SH-SY5Y (cell line): ENCODE data around the gene JAKMIP1.

Experiments
- GATA2 ChIP-seq: IDR thresholded peaks from 2 replicates; pipeline ENCODE4 v1.6.1; 2011; ENCODE audit warnings: mild to moderate bottlenecking, low read depth, low read length
- GATA3 ChIP-seq: IDR thresholded peaks from 2 replicates; pipeline ENCODE4 v1.6.1; 2011; ENCODE audit warnings: low read depth, mild to moderate bottlenecking, low read length, moderate library complexity

DNA sequence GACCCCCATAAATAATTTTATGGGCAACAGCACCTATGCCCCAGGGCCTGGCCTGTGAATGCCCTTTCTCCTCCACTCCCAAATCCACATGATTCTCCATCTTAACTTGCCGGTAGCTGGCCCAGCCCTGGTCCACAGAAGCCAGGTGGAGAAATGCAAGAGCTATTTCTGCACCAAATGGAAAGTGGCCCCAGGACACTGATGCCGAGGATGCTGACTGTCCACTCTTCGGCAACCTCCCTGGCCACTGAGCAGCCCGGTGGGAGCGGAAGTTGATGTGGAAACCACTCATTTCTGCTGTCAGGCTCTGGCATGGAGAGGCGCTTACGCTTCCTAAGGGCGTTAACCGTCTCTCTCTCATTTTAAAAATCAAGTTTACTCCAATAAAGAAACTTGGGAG, 58.8 kb downstream of the JAKMIP1 start:
- no peak for TF ChIP-seq GATA2
- no peak for TF ChIP-seq GATA3
